ENCODE data around the gene KNDC1.

The KNDC1 gene

DNA sequence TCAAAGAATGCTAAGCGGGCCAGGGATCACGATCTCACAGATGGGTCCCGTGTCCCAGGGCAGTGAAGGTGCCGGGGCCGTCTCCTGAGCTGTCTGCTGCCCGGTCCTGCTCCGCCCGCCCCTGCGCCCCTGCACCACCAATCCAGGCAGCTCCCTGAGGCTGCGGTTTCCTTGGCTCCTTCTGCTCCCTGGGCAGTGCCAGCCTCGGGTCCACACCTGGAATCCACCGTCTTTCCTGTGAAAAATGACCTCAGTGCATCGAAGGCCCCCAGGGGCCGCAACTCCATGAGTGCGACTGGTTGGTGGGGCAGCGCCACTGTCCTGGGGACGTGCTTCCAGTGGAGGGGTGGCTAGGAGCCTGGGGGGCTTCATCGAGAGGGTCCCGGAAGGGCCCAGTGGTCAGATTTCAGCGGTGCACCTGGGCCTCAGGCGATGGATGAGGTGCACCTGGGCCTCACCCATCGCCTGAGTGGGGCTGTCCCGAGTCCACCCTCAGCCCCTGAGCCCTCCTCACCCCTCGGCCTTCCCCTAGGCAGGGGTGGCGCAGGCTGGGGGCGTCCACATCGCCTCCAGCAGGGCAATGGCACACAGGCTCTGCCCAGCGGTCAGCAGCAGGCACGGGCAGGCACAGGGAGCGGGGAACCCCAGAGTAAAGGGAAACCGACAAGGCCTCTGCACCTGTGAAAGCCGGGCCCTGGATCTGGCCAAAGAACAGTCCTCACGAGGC lies 45.1 kb upstream of the KNDC1 start:
- DNase-seq (ENCODE audit: low read depth, low spot score) = no peak
- TF ChIP-seq FOXP2 (optimal IDR thresholded peaks at IDR 0.05; ENCODE audit: control extremely low read depth, extremely low read length, insufficient read depth) (no peak), POLR2AphosphoS5 (IDR thresholded peaks at IDR 0.05; ENCODE audit: borderline replicate concordance, low read depth, low read length) (no peak), EZH2 (IDR thresholded peaks at IDR 0.05) (no peak)
- Histone ChIP-seq H3K9ac (ENCODE audit: insufficient read length) (no peak overlapping the region), H3K36me3 (ENCODE audit: insufficient read depth, low read length) (no peaks in the 10 kb centered on the region), H3K9me3 (ENCODE audit: low read depth, low read length) (no peaks in the 10 kb centered on the region), H3K27ac (no peak overlapping the region), H3K4me3 (no peak overlapping the region)

DNA sequence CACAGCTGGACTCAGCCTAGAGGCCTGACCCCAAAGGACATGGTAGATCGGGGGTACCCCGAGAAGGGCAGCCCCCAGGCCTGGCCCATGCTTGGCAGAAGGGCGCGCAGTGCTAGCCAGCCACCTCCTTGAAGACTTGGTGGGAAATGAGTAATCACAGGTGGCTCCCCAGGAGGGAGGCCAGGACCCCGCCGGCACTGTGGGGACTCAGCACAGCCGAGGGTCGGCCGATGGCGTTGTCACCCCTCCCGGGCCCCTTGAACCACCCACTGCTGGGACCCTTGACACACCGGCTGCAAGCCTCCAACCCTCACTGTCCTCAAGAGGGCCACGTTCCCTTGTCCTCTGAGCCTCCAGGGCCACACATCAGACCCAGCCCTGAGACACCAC lies 44.6 kb upstream of the KNDC1 start:
- DNase-seq (ENCODE audit: low read depth, low spot score) = no peak
- Histone ChIP-seq H3K9me3 (ENCODE audit: low read depth, low read length) (no peaks in the 10 kb centered on the region), H3K27ac (no peak overlapping the region), H3K9ac (ENCODE audit: insufficient read length) (no peak overlapping the region), H3K4me3 (no peak overlapping the region), H3K36me3 (ENCODE audit: insufficient read depth, low read length) (no peaks in the 10 kb centered on the region)
- no peak for TF ChIP-seq EZH2 (IDR thresholded peaks at IDR 0.05)
- TF ChIP-seq POLR2AphosphoS5 (IDR thresholded peaks at IDR 0.05; ENCODE audit: borderline replicate concordance, low read depth, low read length) = no peak
- TF ChIP-seq FOXP2 (optimal IDR thresholded peaks at IDR 0.05; ENCODE audit: control extremely low read depth, extremely low read length, insufficient read depth) = no peak

DNA sequence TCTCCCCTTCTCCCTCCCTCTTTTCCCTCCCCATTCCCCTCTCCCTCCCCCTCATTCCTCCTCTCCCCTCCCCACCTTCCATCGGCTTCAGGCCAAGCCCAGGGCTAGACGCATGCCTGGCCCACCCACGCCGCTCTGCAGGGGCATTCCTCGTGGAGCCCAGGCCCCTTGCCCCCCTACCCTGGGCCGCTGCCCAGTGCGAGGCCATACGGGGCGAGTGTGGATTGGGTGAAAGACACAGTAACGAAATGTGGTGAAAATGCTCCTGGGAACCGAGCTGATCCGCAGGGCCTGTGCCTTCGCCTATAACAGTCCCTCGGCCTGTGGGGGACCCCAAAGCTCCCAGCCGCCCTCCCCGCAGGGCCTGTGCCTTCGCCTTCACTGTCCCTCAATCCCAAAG lies 44.0 kb upstream of the KNDC1 start:
- no peak overlapping the region for H3K4me3 ChIP-seq

DNA sequence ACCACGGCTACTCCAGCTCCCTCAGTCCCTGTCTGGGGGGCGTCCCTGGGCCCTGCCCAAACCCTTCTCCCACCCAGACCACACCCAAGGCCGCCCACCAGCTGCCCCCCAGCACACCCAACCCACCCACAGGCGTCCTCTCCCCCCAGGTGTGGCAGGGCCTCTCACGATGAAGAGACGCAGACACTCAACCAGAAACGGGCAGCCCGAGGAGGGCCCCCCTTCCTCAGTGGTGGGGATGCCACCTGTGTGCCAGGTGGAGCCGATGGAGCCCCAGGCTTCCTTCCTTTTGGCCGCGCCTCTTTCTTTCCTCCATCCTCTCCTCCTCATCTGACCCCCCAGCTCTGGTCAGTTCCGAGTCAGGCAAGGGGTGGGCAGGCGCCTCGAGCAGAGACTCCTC lies 43.6 kb upstream of the KNDC1 start:
- no peak for DNase-seq (ENCODE audit: low read depth, low spot score)
- Histone ChIP-seq H3K36me3 (ENCODE audit: insufficient read depth, low read length) (no peaks in the 10 kb centered on the region), H3K9me3 (ENCODE audit: low read depth, low read length) (no peaks in the 10 kb centered on the region), H3K9ac (ENCODE audit: insufficient read length) (no peak overlapping the region), H3K27ac (no peak overlapping the region), H3K4me3 (no peak overlapping the region)
- no peak for TF ChIP-seq FOXP2 (optimal IDR thresholded peaks at IDR 0.05; ENCODE audit: control extremely low read depth, extremely low read length, insufficient read depth)
- no peak for TF ChIP-seq EZH2 (IDR thresholded peaks at IDR 0.05)
- TF ChIP-seq POLR2AphosphoS5 (IDR thresholded peaks at IDR 0.05; ENCODE audit: borderline replicate concordance, low read depth, low read length) = no peak

More for the DNA sequence above, 44.0 kb upstream of the KNDC1 start:
- no peaks in the 10 kb centered on the region for H3K36me3 ChIP-seq (ENCODE audit: insufficient read depth, low read length)
- H3K9ac ChIP-seq (ENCODE audit: insufficient read length) = no peak overlapping the region
- TF ChIP-seq EZH2 (IDR thresholded peaks at IDR 0.05) (no peak), FOXP2 (optimal IDR thresholded peaks at IDR 0.05; ENCODE audit: control extremely low read depth, extremely low read length, insufficient read depth) (no peak), POLR2AphosphoS5 (IDR thresholded peaks at IDR 0.05; ENCODE audit: borderline replicate concordance, low read depth, low read length) (no peak)
- H3K9me3 ChIP-seq (ENCODE audit: low read depth, low read length) = no peaks in the 10 kb centered on the region
- DNase-seq (ENCODE audit: low read depth, low spot score) = no peak
- H3K27ac ChIP-seq = no peak overlapping the region

DNA sequence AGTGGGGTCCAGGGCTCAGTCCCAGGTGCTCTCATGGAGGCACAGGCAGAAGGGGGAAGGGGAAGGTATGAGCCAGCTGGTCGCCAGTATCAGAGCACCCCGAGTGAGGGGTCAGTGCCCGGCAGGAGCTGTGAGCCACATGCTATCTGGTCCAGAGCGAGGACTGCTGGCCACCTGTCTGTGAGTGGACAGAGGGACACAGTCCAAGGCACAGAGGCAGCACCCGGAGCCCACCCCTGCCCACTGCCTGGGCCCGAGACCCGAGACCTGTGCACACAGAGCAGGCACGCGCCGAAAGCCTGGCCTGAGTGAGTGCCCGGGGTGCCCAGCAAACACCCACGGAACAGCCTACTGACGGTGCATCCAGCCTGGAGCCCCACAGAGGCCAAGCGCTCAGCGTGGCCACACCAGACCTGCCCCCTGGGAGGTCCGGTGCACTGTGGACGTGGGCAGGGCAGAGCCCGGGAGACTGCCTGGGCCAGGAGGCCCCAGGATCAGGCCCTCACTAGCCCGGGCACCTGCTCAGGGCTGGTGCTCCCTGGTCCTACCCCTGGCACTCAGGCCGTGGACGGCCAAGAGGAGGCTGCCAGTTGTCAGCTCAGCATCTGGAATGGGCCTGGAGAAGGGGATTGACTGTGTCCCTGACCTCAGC lies 42.9 kb upstream of the KNDC1 start:
- H3K27ac ChIP-seq = no peak overlapping the region
- DNase-seq (ENCODE audit: low read depth, low spot score) = no peak
- no peaks in the 10 kb centered on the region for H3K36me3 ChIP-seq (ENCODE audit: insufficient read depth, low read length)
- no peak overlapping the region for H3K4me3 ChIP-seq
- no peak overlapping the region for H3K9ac ChIP-seq (ENCODE audit: insufficient read length)
- H3K9me3 ChIP-seq (ENCODE audit: low read depth, low read length) = no peaks in the 10 kb centered on the region
- TF ChIP-seq EZH2 (IDR thresholded peaks at IDR 0.05) (no peak), POLR2AphosphoS5 (IDR thresholded peaks at IDR 0.05; ENCODE audit: borderline replicate concordance, low read depth, low read length) (no peak), FOXP2 (optimal IDR thresholded peaks at IDR 0.05; ENCODE audit: control extremely low read depth, extremely low read length, insufficient read depth) (no peak)

DNA sequence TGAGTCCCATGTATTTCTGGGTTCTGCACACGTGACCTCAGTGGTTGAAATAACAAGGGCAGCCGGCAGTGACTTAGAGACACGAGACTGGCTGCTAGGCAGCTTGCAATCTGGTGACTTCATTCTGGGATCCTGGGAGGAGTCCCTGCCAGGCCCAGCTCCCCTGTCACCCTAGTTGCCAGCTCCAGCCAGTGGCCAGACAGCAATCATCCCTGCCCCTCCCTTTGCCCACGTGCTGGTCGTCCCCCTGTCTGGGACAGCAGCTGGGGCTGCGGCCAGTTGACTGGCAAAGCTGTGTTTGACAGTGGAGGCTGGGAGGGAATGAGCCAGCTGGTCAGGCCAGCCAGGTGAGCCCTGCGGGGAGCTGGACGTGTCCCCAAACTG lies 42.3 kb upstream of the KNDC1 start:
- TF ChIP-seq POLR2AphosphoS5 (IDR thresholded peaks at IDR 0.05; ENCODE audit: borderline replicate concordance, low read depth, low read length) (no peak), FOXP2 (optimal IDR thresholded peaks at IDR 0.05; ENCODE audit: control extremely low read depth, extremely low read length, insufficient read depth) (no peak), EZH2 (IDR thresholded peaks at IDR 0.05) (no peak)
- DNase-seq (ENCODE audit: low read depth, low spot score) = no peak

DNA sequence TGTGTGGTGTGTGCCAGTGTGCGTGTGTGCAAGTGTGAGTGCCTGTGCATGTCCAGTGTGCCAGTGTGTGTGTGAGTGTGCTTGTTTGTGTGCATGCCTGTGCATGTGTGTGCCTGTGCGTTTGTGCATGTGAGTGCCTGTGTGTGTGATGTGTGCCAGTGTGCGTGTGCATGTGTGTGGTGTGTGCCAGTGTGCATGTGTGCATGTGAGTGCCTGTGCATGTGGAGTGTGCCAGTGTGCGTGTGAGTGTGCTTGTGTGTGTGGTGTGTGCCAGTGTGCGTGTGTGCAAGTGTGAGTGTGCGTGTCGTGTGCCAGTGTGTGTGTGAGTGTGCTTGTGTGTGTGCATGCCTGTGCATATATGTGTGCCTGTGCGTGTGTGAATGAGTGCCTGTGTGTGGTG lies 38.5 kb upstream of the KNDC1 start:
- H3K9me3 ChIP-seq (ENCODE audit: low read depth, low read length) = no peaks in the 10 kb centered on the region
- no peaks in the 10 kb centered on the region for H3K36me3 ChIP-seq (ENCODE audit: insufficient read depth, low read length)
- H3K27ac ChIP-seq = no peak overlapping the region
- no peak for TF ChIP-seq FOXP2 (optimal IDR thresholded peaks at IDR 0.05; ENCODE audit: control extremely low read depth, extremely low read length, insufficient read depth)
- no peak for TF ChIP-seq POLR2AphosphoS5 (IDR thresholded peaks at IDR 0.05; ENCODE audit: borderline replicate concordance, low read depth, low read length)
- no peak for TF ChIP-seq EZH2 (IDR thresholded peaks at IDR 0.05)
- no peak overlapping the region for H3K4me3 ChIP-seq
- no peak for DNase-seq (ENCODE audit: low read depth, low spot score)
- no peak overlapping the region for H3K9ac ChIP-seq (ENCODE audit: insufficient read length)

More for the DNA sequence above, 42.3 kb upstream of the KNDC1 start:
- no peak overlapping the region for H3K9ac ChIP-seq (ENCODE audit: insufficient read length)
- no peaks in the 10 kb centered on the region for H3K36me3 ChIP-seq (ENCODE audit: insufficient read depth, low read length)
- no peak overlapping the region for H3K4me3 ChIP-seq
- H3K27ac ChIP-seq = no peak overlapping the region
- no peaks in the 10 kb centered on the region for H3K9me3 ChIP-seq (ENCODE audit: low read depth, low read length)

DNA sequence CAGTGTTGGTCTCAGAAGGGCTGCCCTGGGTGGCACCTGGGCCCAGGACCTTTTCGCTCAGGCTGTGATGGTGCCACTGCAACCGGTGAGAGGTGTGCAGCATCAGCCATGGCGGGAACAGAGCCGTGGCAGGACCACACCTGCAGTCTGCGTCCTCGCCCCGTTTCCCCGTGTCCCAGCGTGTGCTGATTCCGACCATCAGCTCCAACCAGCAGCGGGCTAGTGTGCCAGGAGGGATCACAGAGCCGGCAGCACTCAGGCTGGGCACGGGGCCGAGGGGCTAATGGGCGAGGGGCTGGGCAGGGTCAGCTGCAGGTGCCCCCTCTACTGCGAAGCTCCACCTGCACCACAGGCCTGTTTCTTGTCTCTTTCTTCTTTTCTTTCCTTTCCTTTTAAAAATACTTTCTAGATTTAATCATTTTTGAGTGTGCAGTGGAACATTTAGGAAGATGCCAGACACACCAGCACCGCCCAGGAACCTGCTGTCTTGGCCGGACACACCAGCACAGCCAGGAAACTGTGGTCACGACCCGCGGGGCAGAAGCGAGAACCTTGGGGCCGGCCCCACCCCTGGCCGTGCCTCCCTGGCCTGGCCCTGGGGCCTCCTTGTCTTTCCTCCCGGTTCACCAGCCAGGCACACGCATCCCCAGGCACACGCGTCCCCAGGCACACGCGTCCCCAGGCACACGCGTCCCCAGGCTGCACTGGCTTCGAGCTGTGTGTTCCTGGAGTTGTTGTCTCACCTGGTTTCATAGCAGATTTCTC lies 37.7 kb upstream of the KNDC1 start:
- Histone ChIP-seq H3K4me3 (no peak overlapping the region), H3K27ac (no peak overlapping the region), H3K9me3 (ENCODE audit: low read depth, low read length) (no peaks in the 10 kb centered on the region), H3K36me3 (ENCODE audit: insufficient read depth, low read length) (no peaks in the 10 kb centered on the region), H3K9ac (ENCODE audit: insufficient read length) (no peak overlapping the region)
- DNase-seq (ENCODE audit: low read depth, low spot score) = no peak
- TF ChIP-seq EZH2 (IDR thresholded peaks at IDR 0.05) = no peak
- no peak for TF ChIP-seq FOXP2 (optimal IDR thresholded peaks at IDR 0.05; ENCODE audit: control extremely low read depth, extremely low read length, insufficient read depth)
- TF ChIP-seq POLR2AphosphoS5 (IDR thresholded peaks at IDR 0.05; ENCODE audit: borderline replicate concordance, low read depth, low read length) = no peak

Measured in SK-N-MC (cell line).